Astrocyte (in vitro differentiated cells and primary cell): Measurements from ENCODE around the gene ARHGEF10L.
"Not testable (repeated sequence)": the region's sequence is repeated elsewhere in the genome, so short reads cannot be mapped to it uniquely, and the experiment has no call there.

Experiments
- CTCF ChIP-seq: IDR thresholded peaks from 2 replicates; pipeline ENCODE4 v1.5.1; 2011; ENCODE audit warnings: low read depth, mild to moderate bottlenecking, inconsistent platforms, low read length, moderate library complexity; ENCODE audit not compliant: insufficient read depth
- EZH2 ChIP-seq: IDR thresholded peaks from 2 replicates; pipeline ENCODE4 v1.6.1; 2012; ENCODE audit warnings: mild to moderate bottlenecking, low read length, inconsistent platforms; ENCODE audit not compliant: insufficient read depth

- not testable (repeated sequence) for TF ChIP-seq CTCF, EZH2
Measured at GRCh38 chr1:17490667-17491066, 48.8 kb upstream of the ARHGEF10L start.
